Neural progenitor cell (in vitro differentiated cells): ENCODE results near the gene COLEC11.

Experiments used
- EZH2 ChIP-seq: fragments of 200-600 bp; sonication (generic); IDR thresholded peaks from 2 replicates; pipeline ENCODE4 v1.6.1; 2017; ENCODE audit warnings: antibody characterized with exemption, mild to moderate bottlenecking, moderate library complexity
- TF ChIP-seq, protein P1 (sequence below): fragments of 200-600 bp; sonication (generic); IDR thresholded peaks from 2 replicates; pipeline ENCODE4 v1.5.1; 2017; ENCODE audit warnings: antibody characterized with exemption, mild to moderate bottlenecking

DNA sequence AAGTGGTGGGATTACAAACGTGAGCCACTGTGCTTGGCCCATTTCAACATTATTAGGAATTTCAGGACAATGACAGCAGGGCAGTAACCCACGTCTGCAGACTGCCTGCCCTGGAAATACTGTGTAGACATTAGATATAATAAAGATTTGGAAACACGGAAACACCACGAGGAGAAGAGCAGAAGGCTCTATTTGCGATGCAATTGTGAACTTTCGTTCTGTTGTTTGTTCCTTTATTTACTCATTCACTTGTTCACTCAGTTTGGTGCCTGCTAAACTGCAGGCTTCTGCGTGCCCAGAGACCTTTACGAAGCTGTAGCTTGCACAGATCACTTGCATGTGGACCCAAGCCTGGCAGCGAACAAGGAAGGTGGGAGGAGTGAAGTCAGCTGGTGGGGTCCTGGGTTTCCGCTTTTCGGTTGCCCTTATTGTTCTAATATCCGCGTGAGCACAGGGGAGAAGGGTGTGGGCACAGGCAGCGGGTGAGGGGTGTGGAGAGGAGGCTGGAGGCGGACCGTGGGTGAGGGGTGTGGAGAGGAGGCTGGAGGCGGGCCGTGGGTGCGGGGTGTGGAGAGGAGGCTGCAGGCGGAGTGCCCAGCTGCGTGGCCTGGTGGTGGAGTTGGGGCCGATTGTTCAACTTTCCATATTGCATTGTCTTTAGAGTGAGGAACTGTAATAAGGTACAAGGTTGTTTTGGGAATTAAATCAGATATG is 3.4 kb downstream of the COLEC11 start:
- TF ChIP-seq EZH2: no peak
- TF ChIP-seq, protein P1, sequence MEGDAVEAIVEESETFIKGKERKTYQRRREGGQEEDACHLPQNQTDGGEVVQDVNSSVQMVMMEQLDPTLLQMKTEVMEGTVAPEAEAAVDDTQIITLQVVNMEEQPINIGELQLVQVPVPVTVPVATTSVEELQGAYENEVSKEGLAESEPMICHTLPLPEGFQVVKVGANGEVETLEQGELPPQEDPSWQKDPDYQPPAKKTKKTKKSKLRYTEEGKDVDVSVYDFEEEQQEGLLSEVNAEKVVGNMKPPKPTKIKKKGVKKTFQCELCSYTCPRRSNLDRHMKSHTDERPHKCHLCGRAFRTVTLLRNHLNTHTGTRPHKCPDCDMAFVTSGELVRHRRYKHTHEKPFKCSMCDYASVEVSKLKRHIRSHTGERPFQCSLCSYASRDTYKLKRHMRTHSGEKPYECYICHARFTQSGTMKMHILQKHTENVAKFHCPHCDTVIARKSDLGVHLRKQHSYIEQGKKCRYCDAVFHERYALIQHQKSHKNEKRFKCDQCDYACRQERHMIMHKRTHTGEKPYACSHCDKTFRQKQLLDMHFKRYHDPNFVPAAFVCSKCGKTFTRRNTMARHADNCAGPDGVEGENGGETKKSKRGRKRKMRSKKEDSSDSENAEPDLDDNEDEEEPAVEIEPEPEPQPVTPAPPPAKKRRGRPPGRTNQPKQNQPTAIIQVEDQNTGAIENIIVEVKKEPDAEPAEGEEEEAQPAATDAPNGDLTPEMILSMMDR: no peak
